NOMO-1 (cell line): ENCODE data around the gene SUGT1.
"Not testable (repeated sequence)": the region's sequence is repeated elsewhere in the genome, so short reads cannot be mapped to it uniquely, and the experiment has no call there.

ENCODE experiments used
- DNase-seq, 2 experiments: peaks; one replicate each; lab custom pipeline; 2025; ENCODE audit not compliant: unreplicated experiment in 2 of 2; lab: John Stamatoyannopoulos, UW

The SUGT1 gene

DNA sequence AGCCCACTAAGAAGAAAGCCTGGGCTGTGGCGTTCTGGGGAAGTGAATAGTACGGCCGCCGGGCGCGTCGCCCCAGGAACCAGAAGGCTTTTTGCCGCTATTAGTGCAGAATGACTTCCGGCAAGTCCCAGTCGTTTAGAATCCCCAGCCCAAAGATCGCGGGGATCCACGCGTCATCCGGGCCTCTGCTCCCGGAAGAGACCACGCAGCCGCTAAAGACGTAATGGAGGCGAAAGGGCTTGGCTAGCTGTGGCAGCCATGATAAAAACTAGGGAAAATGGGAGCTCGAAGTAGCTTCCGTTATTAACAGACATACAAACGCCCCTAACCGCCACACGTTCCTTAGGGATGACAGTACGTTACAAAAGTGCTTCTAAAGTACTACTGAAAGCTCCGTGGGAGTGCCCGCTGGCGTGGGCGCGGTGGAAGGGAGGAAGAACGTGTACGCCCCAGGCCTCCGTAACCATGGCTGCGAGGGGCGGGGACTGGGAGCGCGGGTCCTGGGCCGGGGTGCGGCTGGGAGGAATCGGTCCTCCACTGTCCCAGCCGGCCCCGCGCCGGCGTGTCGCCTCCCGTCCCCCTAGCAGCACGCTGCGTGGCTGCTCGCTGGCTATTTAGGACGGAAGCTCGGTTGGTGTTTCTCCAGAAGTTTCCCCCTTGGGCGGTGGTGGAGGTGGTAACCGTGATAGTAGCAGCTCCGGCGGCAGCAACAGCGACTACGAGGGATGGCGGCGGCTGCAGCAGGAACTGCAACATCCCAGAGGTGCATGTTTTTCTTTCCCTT is at the start of gene SUGT1:
SUGT1 (plus strand) TSS at position 641 of the 784 bp plus-strand sequence; CDS start at position 726, 85 bp downstream.
- peak; percentile 94 to 97 for DNase-seq

DNA sequence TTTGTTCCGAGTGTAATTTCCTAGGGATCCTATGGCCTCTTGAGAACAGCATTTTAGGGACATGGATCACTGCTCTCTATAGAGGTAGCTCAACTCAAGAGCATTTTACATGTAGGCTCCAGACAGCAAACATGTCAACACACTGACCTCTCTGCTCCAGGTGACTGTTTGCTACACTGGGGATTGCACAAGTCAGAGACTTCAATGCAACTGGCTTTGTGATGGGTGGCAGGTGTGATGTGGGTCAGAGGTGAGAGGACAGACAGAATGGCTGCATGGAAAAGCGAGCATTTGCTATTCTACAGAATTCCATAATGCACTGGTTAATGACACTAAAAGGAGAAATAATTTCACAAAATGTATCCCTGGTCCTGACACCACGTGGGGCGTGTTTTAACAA is 49.3 kb upstream of the SUGT1 start:
- not testable (repeated sequence) for DNase-seq

DNA sequence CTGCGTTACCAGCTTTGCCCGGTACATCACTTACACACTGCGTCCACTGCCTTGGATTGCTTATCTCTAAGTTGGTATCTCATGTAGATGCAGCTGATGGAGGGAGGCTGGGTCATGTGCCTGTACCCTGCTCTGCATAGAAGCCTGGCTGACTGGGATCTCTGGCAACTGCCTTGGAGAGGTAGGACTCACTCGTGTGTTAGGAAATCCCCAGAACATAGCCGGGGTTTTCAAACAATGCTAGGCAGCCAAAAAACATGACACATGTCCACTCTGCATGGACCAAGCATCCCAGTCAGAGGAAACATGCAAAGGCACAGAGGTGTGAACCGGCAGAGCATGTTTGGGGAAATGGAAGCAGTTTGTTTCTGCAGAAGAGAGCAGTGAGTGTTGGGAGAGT is 46.5 kb upstream of the SUGT1 start:
- not testable (repeated sequence) for DNase-seq

DNA sequence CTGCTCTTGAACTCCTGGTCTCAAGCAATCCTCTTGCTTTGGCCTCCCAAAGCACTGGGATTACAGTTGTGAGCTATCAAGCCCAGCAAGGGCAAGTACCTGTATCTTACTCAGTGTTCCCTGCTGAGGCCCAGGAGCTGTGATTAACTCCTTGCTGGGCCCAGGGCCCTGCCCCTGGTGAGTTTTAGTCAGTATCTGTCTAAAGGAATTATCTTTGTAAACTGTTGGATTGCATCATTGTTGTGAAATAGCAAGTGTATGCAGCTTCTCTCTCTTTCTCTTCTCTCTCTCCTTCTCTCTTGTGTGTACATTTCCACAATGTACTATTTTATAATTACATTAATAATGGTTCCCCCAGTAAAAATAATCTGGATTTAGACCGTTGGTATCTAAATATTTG is 45.8 kb upstream of the SUGT1 start:
- DNase-seq = peak; percentile 27 to 50

DNA sequence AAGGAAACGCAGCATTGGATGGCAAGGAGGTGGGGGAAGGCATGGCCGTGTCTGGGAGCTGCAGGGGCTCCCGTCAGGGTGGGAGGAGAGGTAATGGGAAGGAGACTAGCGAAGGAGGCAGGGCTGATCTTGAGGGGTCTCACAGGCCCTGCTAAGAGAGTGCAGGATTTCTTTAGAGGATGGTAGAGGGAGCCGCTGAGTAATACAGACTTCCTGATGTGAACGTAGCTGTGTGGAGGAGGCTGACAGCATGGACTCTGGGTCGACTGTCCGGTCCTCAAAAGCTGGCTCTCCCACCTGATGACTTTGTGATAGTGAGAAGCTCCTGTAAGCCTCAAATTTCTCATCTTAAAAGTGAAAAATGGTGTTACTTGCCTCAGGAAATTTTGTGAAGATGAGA is 44.5 kb upstream of the SUGT1 start:
- DNase-seq = not testable (repeated sequence)

DNA sequence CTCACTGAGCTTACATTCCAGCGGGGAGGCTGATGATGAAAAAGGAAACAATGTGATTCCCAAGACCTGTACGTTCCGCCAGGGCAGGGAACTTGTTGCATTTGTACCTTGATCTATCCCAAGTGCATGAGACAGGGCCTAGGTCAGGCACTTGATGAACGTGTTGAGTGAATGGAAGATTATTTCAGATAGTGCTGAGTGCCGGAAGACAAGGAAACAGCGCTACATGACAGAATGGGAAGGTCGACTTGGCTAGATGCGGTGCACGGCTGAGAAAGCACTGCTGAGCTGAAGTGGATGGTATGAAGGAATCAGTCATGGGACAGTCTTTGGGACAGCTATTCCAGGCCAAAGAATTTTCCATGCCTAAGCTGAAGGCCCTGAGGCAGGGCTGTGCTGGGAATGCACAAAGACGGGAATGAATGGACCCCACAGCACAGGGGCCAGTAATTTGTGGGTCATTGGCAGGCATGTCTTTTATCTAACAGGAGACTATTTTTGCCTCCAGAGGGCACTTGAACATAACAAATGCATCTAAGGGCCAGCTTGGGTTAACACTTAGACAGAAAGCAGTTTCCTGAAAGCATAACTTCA is 43.5 kb upstream of the SUGT1 start:
- DNase-seq = peak in 1 of 2 experiments; percentile 52

DNA sequence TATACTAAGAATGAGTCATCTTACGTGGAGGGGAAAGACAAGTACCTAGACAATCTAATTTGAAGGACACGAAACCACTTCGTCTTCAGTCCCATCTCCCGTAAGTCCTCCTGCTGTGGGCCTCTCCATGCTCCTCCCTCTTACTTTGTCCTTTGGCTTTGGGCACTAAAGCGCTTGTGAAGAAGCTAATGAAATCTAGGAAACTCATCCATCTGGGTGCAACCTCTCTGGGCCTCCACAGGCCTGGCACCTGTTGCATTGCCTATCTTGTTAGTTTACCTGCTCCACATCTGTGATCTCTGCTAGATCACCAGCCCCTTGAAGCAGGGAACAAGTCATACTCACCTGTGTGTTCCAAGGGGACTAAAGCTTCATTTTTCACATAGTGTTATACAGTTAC is 42.5 kb upstream of the SUGT1 start:
- DNase-seq = not testable (repeated sequence)

DNA sequence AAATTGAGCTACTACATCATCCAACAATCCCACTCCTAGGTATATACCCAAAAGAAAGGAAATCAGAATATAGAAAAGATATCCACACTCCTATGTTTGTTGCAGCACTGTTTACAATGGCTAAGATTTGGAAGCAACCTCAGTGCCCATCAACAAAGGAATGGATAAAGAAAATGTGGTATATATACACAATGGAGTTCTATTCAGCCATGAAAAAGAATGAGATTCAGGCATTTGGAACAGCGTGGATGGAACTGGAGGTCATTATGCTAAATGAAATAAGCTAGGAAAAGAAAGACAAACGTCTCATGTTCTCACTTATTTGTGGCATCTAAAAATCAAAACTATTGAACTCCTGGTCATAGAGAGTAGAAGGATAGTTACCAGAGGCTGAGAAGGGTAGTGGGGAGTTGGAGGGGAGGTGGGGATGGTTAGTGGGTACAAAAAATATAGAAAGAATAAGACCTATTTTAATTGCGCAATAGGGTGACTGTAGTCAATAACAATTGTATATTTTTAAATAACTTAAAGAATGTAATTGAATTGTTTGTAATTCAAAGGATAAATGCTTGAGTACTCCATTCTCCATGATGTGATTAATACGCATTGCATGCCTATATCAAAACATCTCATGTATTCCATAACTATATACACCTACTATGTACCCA is 37.4 kb upstream of the SUGT1 start:
- DNase-seq = no peak

DNA sequence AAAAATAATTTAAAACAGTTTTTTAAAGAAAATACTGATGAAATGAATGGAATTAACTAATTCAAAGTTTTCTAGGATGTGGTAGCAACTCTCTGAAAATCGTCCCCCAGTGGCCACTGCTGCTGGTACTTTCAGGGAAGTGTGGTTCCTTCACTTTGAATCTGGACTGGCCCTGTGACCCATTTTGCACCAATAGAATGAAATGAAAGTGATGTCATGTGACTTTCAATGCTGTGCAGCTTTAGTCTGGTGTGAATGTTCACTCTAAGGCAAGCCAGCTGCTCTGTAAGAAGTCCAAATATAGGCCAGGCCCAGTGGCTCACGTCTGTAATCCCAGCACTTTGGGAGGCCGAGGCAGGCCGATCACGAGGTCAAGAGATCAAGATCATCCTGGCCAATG is 36.8 kb upstream of the SUGT1 start:
- DNase-seq = peak in 1 of 2 experiments; percentile 3

DNA sequence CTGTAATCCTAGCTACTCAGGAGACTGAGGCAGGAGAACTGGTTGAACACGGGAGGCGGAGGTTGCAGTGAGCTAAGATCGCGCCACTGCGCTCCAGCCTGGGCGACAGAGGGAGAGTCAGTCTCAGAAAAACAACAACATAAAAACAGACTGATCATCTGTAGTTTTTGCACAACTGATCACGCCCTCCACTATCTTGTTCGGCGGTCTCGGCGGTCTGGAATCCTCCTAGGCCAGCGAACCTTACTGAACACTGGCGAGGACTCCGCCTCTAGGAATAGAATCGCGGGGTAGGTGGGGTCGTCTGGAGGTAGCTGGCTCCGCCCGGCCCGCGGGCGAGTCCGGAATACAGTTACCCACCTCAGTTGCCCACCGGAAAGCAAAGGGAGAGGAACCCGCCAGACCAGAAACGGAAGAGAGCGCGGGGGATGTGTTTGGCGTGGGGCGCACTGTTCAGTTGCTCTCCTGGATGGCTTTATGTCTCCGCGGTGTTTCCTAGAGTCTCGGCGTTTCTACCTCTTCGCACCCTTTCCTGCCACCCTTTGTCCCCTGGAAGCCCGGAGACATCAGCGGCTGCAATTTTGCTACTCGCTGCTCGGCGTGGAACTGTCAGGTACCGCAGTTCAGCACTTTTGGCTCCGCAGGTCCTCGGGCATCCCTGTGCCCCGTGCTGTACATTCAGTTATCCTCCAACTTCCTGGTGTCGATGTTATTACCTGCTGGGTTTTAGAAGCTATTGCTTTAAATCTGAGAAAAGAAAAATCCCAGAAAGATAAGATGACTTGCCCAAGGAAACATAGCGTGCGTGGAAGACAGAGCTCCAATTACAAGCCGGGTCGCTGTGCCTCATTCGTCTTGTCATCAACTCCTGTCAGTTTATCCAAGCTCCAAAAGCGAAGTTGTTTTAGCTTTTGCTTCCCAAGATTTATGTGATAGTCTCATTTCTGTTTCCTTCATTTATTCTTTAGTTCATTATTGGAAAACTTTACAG is 35.3 kb upstream of the SUGT1 start:
- peak; percentile 81 to 91 for DNase-seq

DNA sequence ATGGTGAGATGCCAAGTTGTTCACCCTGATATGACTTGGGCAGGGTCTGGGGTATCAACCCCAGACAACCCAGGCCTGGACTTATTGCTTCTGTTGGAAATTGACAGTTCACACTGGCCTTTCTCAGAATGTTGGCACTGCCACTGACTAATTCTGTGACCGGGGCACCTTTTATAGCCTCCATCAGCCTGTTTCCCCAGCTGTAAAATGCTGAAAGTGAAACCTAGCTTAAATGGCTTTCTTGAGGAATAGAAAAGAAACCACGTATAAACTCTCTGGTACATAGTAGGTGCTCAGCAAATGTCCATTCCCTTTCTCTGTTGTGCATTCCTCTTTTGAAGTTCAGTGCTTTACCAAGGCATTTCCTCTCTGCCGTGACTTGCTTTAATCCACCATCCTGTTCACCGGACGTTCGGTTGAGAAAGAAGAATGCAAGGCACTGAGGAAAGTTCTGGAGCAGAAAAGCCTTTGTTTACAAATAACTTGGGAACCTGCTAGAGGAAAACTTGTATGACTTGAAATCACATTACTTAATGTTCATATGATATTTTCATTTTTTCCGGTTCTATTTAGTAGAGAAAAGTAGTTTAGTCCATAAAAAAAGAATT is 21.4 kb upstream of the SUGT1 start:
- DNase-seq = not testable (repeated sequence)

DNA sequence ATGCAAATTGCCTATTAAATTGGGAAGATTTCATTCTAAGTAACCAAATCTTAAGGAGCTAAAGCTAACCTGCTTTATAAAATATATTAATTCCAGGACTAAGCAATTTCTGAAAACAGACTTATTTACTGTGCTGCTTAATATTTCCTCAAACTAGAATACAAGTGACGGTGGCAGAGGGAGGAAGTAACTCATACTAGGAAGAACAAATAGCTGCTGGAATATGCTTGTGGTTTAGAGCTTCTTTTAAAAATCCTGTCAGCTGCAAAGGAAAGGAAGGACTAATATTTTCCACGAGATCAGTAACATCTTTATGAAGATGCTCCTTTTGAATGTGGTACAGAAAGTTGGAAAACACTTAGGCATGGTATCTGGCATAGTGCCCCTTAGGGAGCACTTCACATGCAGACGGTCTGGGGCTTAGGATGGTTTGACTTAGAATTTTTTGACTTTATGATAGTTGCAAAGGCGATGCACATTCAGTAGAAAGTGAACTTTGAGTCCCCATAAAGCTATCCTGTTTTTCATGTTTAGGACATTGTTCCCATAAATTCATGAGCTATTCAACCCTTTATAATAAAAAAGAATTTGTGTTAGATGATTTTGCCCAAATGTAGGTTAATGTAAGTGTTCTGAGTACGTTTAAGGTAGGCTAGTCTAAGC is 13.8 kb upstream of the SUGT1 start:
- DNase-seq = no peak

DNA sequence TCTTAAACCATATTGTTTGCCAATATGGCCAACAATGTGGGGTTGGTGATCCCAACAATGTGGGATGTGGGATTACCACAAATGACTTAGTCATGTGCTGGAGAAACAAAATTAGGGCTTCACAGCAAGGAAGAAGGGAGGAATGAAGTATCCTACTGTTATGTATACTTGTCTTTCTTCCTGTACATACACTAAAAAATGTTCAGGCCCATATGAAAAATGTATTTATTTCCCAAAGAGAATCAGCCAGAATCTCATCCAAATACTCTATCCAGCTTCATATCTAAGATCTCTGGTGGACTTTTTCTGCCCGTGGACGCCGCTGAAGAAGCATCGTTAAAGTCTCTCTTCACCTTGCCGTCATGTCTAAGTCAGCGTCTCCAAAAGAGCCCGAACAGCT is 10.5 kb upstream of the SUGT1 start, which contains the start of gene HNRNPA1L2:
HNRNPA1L2 (plus strand) TSS at position 301 of the 400 bp plus-strand sequence; CDS start at position 363, 62 bp downstream.
- DNase-seq = no peak

DNA sequence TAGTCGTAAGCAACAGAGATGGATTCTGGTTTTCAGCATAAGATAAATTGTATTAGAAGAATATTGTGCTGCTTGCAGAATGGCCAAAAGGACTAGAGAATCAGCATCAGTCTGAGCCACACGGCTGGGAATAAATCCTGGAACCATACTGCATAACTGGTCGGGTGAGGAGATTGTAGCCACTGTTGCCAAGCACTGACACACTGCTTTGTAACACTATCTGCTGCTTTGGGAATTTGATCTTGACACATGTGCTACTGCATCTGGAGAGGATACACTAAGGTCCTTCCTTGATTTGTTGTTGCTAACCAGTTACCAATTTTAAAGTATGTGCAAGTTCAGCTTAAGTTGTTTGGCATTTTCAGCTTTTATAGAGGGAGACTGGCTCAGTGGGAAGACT is 8.5 kb upstream of the SUGT1 start:
- no peak for DNase-seq

DNA sequence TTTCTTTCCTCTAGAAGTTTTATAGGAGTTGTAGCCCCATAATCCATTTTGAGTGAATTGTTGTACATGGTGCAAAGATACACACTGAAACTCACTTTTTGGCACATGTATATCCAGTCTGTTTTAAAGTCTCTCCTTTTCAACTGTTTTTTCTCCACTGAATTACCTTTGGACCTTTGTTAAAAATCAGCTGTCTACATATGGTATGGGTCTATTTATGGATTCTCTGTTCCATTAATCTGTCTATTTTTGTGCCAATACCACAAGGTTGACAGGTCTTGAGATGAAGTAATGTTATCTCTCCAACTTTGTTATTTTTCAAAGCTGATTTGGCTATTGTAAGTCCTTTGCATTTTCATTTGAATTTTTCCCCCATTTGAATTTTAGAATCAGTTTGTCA is 5.7 kb upstream of the SUGT1 start:
- DNase-seq = no peak

DNA sequence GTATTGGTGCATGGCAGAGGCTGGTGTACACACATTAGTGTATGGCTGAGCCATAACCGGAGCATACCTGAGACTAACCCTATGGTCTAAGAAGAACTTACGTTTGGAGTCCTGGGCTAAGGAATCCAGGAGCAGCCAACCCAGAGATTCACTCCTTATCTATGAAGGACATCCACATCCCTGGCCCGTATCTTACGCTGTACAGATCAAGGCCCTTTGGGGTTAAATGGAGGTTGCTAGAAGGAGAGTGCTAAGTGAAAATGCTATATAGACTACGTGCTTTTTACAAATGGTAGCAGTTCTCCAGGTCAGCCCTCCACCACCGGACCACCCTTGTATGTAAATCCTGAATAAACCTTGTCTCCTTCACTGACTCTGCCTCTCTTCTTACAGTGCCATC is 1.9 kb upstream of the SUGT1 start:
- no peak for DNase-seq

DNA sequence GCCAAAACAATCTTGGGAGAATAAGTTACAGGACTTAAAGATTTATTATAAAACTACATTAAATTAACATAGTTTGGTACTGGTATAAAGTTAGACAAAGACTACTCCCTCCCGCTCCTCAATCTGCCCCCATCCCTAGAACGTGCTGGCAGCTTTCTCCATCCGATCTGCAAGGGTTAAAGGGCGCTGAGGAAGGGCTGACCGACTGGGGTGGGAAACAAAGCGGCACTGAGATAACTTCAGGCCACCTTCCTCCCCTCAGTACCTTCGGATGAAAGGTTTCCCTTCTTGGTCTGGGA is 790 bp upstream of the SUGT1 start:
- DNase-seq = no peak

DNA sequence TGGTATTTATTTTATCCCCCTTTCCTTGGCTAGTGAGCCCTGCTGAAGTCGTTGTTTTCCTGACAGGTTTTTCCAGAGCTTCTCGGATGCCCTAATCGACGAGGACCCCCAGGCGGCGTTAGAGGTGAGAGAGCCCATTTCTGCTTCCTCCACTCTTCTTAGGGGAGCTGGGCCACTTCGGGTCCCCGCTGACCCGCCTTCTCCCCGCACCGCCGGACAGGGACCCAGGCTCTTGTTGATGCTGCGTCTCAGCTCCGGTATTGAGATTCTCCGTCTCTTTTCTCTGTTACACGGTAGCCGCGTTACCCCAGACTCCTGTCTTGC is 306 bp downstream of the SUGT1 start:
- peak in 1 of 2 experiments; percentile 62 for DNase-seq

DNA sequence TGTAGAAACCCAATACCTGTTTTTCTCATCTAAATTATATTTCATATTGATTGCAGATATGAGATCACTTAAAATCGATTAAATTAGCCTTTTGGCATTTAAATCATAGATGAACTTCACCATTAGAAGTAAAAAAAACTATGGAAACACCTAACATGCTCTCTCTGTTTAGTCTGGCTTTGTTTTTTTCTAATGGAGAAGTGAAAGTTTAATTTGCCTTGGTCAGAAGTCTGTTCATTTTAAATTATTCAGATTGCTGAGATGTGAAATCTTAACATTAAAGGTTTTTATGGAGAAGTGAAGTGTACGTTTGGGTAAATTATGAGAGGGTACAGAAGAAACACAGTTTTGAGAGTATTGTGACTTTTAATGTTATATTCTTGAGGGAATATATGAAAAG is 6.7 kb downstream of the SUGT1 start:
- DNase-seq = no peak

DNA sequence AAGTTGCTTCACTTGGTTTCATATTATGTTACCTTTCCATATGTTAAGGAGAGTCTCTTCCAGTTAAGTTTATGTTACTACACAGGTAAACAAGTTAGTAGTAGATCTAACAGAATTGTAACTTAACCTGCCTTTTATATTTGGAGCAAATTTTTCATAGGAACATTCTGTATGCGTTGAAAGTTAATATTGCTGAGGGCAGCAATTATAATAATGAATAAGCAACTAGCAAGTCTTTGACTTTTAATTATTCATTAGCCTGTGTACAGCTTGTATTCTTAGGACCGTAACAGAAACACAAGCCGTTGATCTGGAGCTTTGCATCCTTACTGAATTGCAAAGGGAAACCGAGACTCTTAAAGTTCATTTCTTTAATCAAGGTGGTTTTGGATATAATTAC is 11.6 kb downstream of the SUGT1 start:
- DNase-seq = no peak
